ENCODE results near the gene HOXB7. TPM values are rescaled to one million over a fixed set of nuclear protein-coding genes. Genes with fewer than 3 reads are reported as not detected.

Gene HOXB7
- total RNA-seq, 1 experiment from 2014 or later = not detected

DNA sequence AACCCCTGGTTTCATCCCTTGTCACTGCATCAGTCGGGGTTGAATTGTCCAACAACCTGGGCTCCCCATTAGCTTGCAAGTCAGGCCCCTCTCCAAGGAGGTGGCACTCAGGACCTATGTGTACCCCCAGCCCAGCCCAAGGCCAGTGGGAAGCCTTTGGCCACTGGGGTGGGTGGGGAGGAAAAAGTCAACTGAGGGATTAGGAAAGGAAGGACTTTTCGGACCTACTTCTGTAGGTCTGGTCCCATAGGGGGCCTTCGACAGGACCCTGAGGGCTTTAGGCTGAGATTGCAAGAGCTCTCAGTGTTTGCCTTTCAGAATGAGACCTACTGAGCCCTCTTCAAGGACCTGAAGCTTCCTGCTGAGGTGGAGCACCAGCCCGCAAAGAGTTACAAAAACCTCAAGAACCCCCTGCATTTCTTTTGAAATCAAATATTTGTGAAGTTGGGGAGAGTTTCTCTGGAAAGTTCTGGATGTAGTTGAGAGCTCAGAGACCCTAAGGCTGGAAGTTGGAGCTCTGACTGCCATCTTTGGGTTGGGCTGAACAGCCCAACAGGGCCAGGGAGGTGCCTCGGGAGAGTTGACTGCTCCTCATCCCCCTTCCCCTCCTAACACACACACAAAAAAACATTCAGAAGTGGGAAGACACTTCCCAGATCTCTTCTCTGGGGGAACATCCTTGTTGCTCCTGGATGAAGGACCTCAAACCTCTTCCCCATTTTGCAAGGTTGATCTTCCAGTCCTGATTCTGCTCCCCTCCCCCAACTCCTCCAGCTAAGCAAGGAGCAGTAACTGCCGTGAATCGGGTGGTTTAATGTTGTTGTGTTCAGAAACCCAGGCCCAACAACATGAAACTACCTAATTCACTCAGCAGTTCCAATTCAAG lies 21.1 kb upstream of the HOXB7 start:
- Histone ChIP-seq H3K79me2 (ENCODE audit: insufficient read depth, low read length) (no peaks in the 10 kb centered on the region; the same call in 1 of the 2 replicates), H3K27me3 (ENCODE audit: insufficient read depth, low read length) (peaks cover 97% of the 10 kb centered on the region)

More for the DNA sequence above, 21.1 kb upstream of the HOXB7 start:
- Histone ChIP-seq H3K14ac (ENCODE audit: insufficient read depth, low read length) (no peak overlapping the region), H3K79me1 (ENCODE audit: insufficient read depth, low read depth, low read length, poor library complexity, severe bottlenecking) (no peaks in the 10 kb centered on the region), H4K5ac (ENCODE audit: insufficient read length, low read depth, low read length) (no peak overlapping the region), H3K23me2 (ENCODE audit: insufficient read length, low read depth, low read length, poor library complexity, severe bottlenecking) (no peaks in the 10 kb centered on the region), H3K4ac (ENCODE audit: low read depth, low read length) (no peak overlapping the region), H3K4me2 (ENCODE audit: insufficient read depth, insufficient read length, low read length) (no peak overlapping the region), H3K23ac (ENCODE audit: insufficient read length, low read depth, low read length) (no peak overlapping the region), H2BK12ac (ENCODE audit: insufficient read length, low read depth, low read length) (no peak overlapping the region), H2AFZ (ENCODE audit: low read length) (no peak overlapping the region), H3K56ac (ENCODE audit: insufficient read length, low read depth, low read length) (no peak overlapping the region), H3T11ph (ENCODE audit: low read length) (no peak overlapping the region), H3K4me1 (ENCODE audit: insufficient read depth, low read length) (no peaks in the 10 kb centered on the region; the same call in 1 of the 2 replicates), H2AK5ac (ENCODE audit: insufficient read length, low read length) (no peak overlapping the region), H2BK20ac (ENCODE audit: low read depth, low read length, poor library complexity, severe bottlenecking) (no peak overlapping the region), H3K9me3 (ENCODE audit: control insufficient read depth, low read depth, low read length) (no peaks in the 10 kb centered on the region), H4K8ac (replicated peaks; ENCODE audit: insufficient read length, low read depth, low read length) (no peak overlapping the region), H4K91ac (ENCODE audit: insufficient read length, low read depth, low read length) (no peak overlapping the region), H2BK120ac (ENCODE audit: low read depth, low read length, poor library complexity, severe bottlenecking) (no peak overlapping the region), H4K20me1 (ENCODE audit: control insufficient read depth, insufficient read depth, insufficient read length) (no peaks in the 10 kb centered on the region), H3K27ac (ENCODE audit: insufficient read length, low read depth, low read length) (no peak overlapping the region), H3K18ac (ENCODE audit: insufficient read length, low read depth, low read length) (no peak overlapping the region), H2BK5ac (ENCODE audit: insufficient read length, low read length) (no peak overlapping the region), H2BK15ac (ENCODE audit: low read depth, low read length) (no peak overlapping the region), H3K9ac (ENCODE audit: extremely low read depth, insufficient read length, low read length) (no peak overlapping the region)
- H3K9me3 Mint-ChIP-seq = peaks cover 4 to 17% of the 10 kb centered on the region in 2 experiments
- H3K27me3 Mint-ChIP-seq (ENCODE audit: low read depth) = peaks cover 100% of the 10 kb centered on the region
- DNase-seq = peak; percentile 30
- H3K36me3 Mint-ChIP-seq (ENCODE audit: insufficient read depth in 1 of 3, low read depth in 3 of 3) = peaks cover 0 to 1% (median 0%) of the 10 kb centered on the region in 3 experiments; a peak in 2 of 7 replicates
- WGBS (ENCODE audit: extremely low coverage, insufficient read length, low lambda C conversion rate) = no CpG with 5 or more reads among the region's 7 CpGs
- H3K4me3 Mint-ChIP-seq = no peak overlapping the region
- peaks cover 2 to 7% of the 10 kb centered on the region in 2 experiments; a peak in 2 of 4 replicates for H3K4me1 Mint-ChIP-seq
- H3K27ac Mint-ChIP-seq = no peak overlapping the region
- TF ChIP-seq, protein P1, sequence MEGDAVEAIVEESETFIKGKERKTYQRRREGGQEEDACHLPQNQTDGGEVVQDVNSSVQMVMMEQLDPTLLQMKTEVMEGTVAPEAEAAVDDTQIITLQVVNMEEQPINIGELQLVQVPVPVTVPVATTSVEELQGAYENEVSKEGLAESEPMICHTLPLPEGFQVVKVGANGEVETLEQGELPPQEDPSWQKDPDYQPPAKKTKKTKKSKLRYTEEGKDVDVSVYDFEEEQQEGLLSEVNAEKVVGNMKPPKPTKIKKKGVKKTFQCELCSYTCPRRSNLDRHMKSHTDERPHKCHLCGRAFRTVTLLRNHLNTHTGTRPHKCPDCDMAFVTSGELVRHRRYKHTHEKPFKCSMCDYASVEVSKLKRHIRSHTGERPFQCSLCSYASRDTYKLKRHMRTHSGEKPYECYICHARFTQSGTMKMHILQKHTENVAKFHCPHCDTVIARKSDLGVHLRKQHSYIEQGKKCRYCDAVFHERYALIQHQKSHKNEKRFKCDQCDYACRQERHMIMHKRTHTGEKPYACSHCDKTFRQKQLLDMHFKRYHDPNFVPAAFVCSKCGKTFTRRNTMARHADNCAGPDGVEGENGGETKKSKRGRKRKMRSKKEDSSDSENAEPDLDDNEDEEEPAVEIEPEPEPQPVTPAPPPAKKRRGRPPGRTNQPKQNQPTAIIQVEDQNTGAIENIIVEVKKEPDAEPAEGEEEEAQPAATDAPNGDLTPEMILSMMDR (conservative IDR thresholded peaks at IDR 0.05) = no peak

All from H9 (cell line).